PFSK-1 (cell line): ENCODE data around the gene FNIP2.

ENCODE experiments used
- POLR2AphosphoS5 ChIP-seq: IDR thresholded peaks from 2 replicates; pipeline ENCODE4 v1.6.1; 2012; ENCODE audit warnings: low read depth, mild to moderate bottlenecking, control low read depth, low read length, moderate library complexity
- REST ChIP-seq, 2 experiments: IDR thresholded peaks; 2 replicates each; pipeline versions ENCODE4 v1.6.1 to v1.8.0; 2011 to 2012; ENCODE audit warnings: low read depth in 2 of 2, low read length in 2 of 2, control low read depth in 1 of 2, inconsistent platforms in 1 of 2, mild to moderate bottlenecking in 1 of 2, moderate library complexity in 1 of 2; ENCODE audit not compliant: insufficient read depth in 1 of 2
- TAF1 ChIP-seq: IDR thresholded peaks from 2 replicates; pipeline ENCODE4 v1.6.1; 2012; ENCODE audit warnings: low read length, control low read depth, borderline replicate concordance; ENCODE audit not compliant: insufficient read depth

- TF ChIP-seq POLR2AphosphoS5 (no peak), REST (IDR thresholded peaks at IDR 0.05; ENCODE audit: insufficient read depth in 1 of 2, low read depth in 2 of 2, low read length in 2 of 2) (no peak), TAF1 (no peak)
Observed at GRCh38 chr4:158890294-158890693, 121.5 kb downstream of the FNIP2 start.
